WTC11 (cell line): Measurements from ENCODE around the gene ZNF648. TPM values are rescaled to one million over a fixed set of nuclear protein-coding genes. Genes with fewer than 3 reads are reported as not detected.

Experiments used
- ATAC-seq: fragments of 200-7000 bp; cut with Tn5 transposase; 2 replicates; pipeline ENCODE4 v1.10.0; 2021; ENCODE audit warnings: mild to moderate bottlenecking, moderate library complexity
- CTCF ChIA-PET: fragments of 300-600 bp; sonication (Branson Sonifier 250); formaldehyde crosslinking; loops from one replicate; lab custom pipeline; 2021; ENCODE audit warnings: antibody characterized with exemption; lab: Charles Lee
- POLR2A ChIA-PET: fragments of 350-600 bp; sonication (Branson Sonifier 250); formaldehyde crosslinking; loops from one replicate; lab custom pipeline; 2021; ENCODE audit warnings: antibody characterized with exemption; lab: Charles Lee
- DNase-seq: peaks from one replicate; pipeline ENCODE4 v3.0.0; 2021; ENCODE audit warnings: low spot score
- H3K27ac Mint-ChIP-seq: 2 replicates; pipeline ENCODE4 v1.8.0; 2021; ENCODE audit warnings: mixed read lengths
- H3K27me3 Mint-ChIP-seq: 2 replicates; pipeline ENCODE4 v1.8.0; 2021; ENCODE audit warnings: low read depth, mild to moderate bottlenecking, moderate library complexity, mixed read lengths
- H3K36me3 Mint-ChIP-seq: 2 replicates; pipeline ENCODE4 v1.8.0; 2021; ENCODE audit warnings: mixed read lengths
- H3K4me1 Mint-ChIP-seq: 2 replicates; pipeline ENCODE4 v1.8.0; 2022; ENCODE audit warnings: mixed read lengths
- H3K4me3 Mint-ChIP-seq: 2 replicates; pipeline ENCODE4 v1.8.0; 2021; ENCODE audit warnings: mild to moderate bottlenecking, moderate library complexity, mixed read lengths
- H3K9me3 Mint-ChIP-seq: 2 replicates; pipeline ENCODE4 v1.8.0; 2021; ENCODE audit warnings: mixed read lengths
- CREB1 ChIP-seq: sonication (generic); formaldehyde crosslinking; IDR thresholded peaks from 2 replicates; pipeline ENCODE4 v1.8.0; 2023; ENCODE audit warnings: mild to moderate bottlenecking, missing genetic modification reagents
- ESRRA ChIP-seq: sonication (generic); formaldehyde crosslinking; IDR thresholded peaks from 2 replicates; pipeline ENCODE4 v1.8.1; 2022; ENCODE audit warnings: mild to moderate bottlenecking, missing genetic modification reagents, borderline replicate concordance
- ETV6 ChIP-seq: sonication (generic); formaldehyde crosslinking; IDR thresholded peaks from 2 replicates; pipeline ENCODE4 v1.8.1; 2022; ENCODE audit warnings: mild to moderate bottlenecking, missing genetic modification reagents
- FOXK1 ChIP-seq: sonication (generic); formaldehyde crosslinking; IDR thresholded peaks from 2 replicates; pipeline ENCODE4 v1.8.0; 2022; ENCODE audit warnings: mild to moderate bottlenecking, moderate library complexity, missing genetic modification reagents
- FOXP1 ChIP-seq: sonication (generic); formaldehyde crosslinking; IDR thresholded peaks from 2 replicates; pipeline ENCODE4 v1.8.0; 2022; ENCODE audit warnings: missing genetic modification reagents, mild to moderate bottlenecking, moderate library complexity, borderline replicate concordance
- GRHL2 ChIP-seq: fragments of 250-450 bp; sonication (Bioruptor Pico); IDR thresholded peaks from 2 replicates; pipeline ENCODE4 v1.8.0; 2022; ENCODE audit warnings: mild to moderate bottlenecking, moderate library complexity; ENCODE audit not compliant: insufficient replicate concordance, severe bottlenecking
- MXD4 ChIP-seq: fragments of 250-450 bp; sonication (Bioruptor Pico); IDR thresholded peaks from 2 replicates; pipeline ENCODE4 v1.8.0; 2021; ENCODE audit warnings: mild to moderate bottlenecking, moderate library complexity, borderline replicate concordance
- MYBL2 ChIP-seq: sonication (generic); formaldehyde crosslinking; IDR thresholded peaks from 2 replicates; pipeline ENCODE4 v1.8.1; 2023; ENCODE audit warnings: mild to moderate bottlenecking, moderate library complexity, missing genetic modification reagents
- NFE2L1 ChIP-seq: sonication (generic); formaldehyde crosslinking; IDR thresholded peaks from 2 replicates; pipeline ENCODE4 v1.8.1; 2023; ENCODE audit warnings: missing genetic modification reagents
- NR3C1 ChIP-seq: sonication (generic); formaldehyde crosslinking; conservative IDR thresholded peaks from 2 replicates; pipeline ENCODE4 v1.8.1; 2023; ENCODE audit warnings: low read depth, mild to moderate bottlenecking, missing genetic modification reagents
- RELA ChIP-seq: sonication (generic); formaldehyde crosslinking; IDR thresholded peaks from 2 replicates; pipeline ENCODE4 v1.8.1; 2022; ENCODE audit warnings: missing genetic modification reagents, mild to moderate bottlenecking, borderline replicate concordance
- SMAD3 ChIP-seq: sonication (generic); formaldehyde crosslinking; IDR thresholded peaks from 2 replicates; pipeline ENCODE4 v1.8.0; 2022; ENCODE audit warnings: missing genetic modification reagents, mild to moderate bottlenecking, borderline replicate concordance
- TEAD1 ChIP-seq: sonication (generic); formaldehyde crosslinking; IDR thresholded peaks from 2 replicates; pipeline ENCODE4 v1.8.0; 2022; ENCODE audit warnings: mild to moderate bottlenecking, missing genetic modification reagents
- TEAD4 ChIP-seq: sonication (generic); formaldehyde crosslinking; IDR thresholded peaks from 2 replicates; pipeline ENCODE4 v1.8.0; 2022; ENCODE audit warnings: mild to moderate bottlenecking, missing genetic modification reagents
- ZNF423 ChIP-seq: fragments of 250-450 bp; sonication (Bioruptor Pico); IDR thresholded peaks from 2 replicates; pipeline ENCODE4 v2.1.2; 2022; ENCODE audit warnings: mild to moderate bottlenecking, moderate library complexity
- total RNA-seq: library from RNA; stranded (reverse); gene quantifications from 3 replicates; pipeline ENCODE4 v1.2.3, GENCODE V29; 2021
- TF ChIP-seq, protein P1 (sequence below): fragments of 250-450 bp; sonication (Bioruptor Pico); IDR thresholded peaks from 2 replicates; pipeline ENCODE4 v1.8.0; 2021; ENCODE audit warnings: mild to moderate bottlenecking
- TF ChIP-seq, protein P2 (sequence below): sonication (generic); formaldehyde crosslinking; IDR thresholded peaks from 2 replicates; pipeline ENCODE4 v1.8.0; 2023; ENCODE audit warnings: missing genetic modification reagents, mild to moderate bottlenecking, borderline replicate concordance
- TF ChIP-seq, protein P3 (sequence below): sonication (generic); formaldehyde crosslinking; IDR thresholded peaks from 2 replicates; pipeline ENCODE4 v1.8.0; 2023; ENCODE audit warnings: missing genetic modification reagents
- TF ChIP-seq, protein P4 (sequence below): sonication (generic); formaldehyde crosslinking; IDR thresholded peaks from 2 replicates; pipeline ENCODE4 v1.8.0; 2022; ENCODE audit warnings: mild to moderate bottlenecking, missing genetic modification reagents
- TF ChIP-seq, protein P5 (sequence below): fragments of 250-450 bp; sonication (Bioruptor Pico); IDR thresholded peaks from 2 replicates; pipeline ENCODE4 v1.9.0; 2021; ENCODE audit warnings: mild to moderate bottlenecking
- TF ChIP-seq, protein P6 (sequence below): sonication (generic); formaldehyde crosslinking; IDR thresholded peaks from 2 replicates; pipeline ENCODE4 v1.8.0; 2022; ENCODE audit warnings: missing genetic modification reagents
- TF ChIP-seq, protein P7 (sequence below): fragments of 200-600 bp; IDR thresholded peaks from 2 replicates; pipeline ENCODE4 v1.8.0; 2022; ENCODE audit warnings: antibody characterized with exemption

ZNF648 gene
- total RNA-seq, 1 experiment from 2014 or later = 0.17 TPM

DNA sequence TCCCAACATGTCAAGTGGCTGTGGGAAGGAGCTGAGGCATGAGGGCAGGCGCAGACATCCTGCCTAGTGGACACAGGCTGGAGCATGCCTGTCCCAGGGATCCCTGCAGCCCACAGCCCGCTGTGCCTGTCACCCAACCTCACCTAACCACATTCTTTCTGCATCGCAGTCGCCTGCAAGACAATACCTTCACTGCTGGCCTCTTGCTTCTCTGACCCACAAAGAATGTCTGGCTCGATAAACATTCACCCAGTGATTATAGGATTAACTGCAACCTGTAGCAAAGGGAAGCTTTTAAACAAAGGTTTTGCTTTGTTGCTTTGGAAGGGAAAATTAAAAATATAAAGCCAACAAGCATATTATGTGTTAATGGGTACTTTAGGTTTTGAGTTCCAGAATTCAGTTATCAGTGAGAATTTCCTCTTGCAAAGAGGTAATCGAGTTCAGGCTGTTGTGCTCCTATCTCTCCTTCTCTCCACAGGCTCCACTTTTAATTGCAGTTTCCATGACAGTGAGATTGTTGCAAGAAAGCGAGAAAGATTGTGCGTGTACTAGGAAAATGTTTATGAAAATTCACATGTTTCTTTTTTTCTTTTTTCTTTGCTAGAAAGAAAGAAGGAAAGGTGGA is 40.0 kb upstream of the ZNF648 start:
- CTCF ChIA-PET = interaction anchor here (1.1 to 2.0 kb wide), 5 partner anchors 13 to 96 kb away, joined by 3 to 9 read pairs (median 8); no protein-coding TSS in a partner anchor
- Mint-ChIP-seq H3K27me3 (no peaks in the 10 kb centered on the region), H3K9me3 (peaks cover 21% of the 10 kb centered on the region), H3K27ac (peak overlapping the region; percentile 99), H3K4me1 (peaks cover 43% of the 10 kb centered on the region), H3K4me3 (peak overlapping the region; percentile 43), H3K36me3 (peaks cover 16% of the 10 kb centered on the region)
- peak; percentile 84 for DNase-seq
- ATAC-seq = peak; percentile 98
- POLR2A ChIA-PET = interaction anchor here (0.6 to 1.4 kb wide), 3 partner anchors 13 to 290 kb away, joined by 3 to 5 read pairs (median 4); partner anchors contain the start of gene GLUL
- TF ChIP-seq SMAD3 (CRISPR knock-in tag) (peak; percentile 65; the same call in 1 of the 2 replicates), ZNF423 (CRISPR knock-in tag) (peak; percentile 74), ESRRA (CRISPR knock-in tag) (no peak), MYBL2 (CRISPR knock-in tag) (peak; percentile 69; the same call in 1 of the 2 replicates), CREB1 (0 out of 2 replicates have a peak, but pooled peaks have one; percentile 45), TEAD4 (CRISPR knock-in tag) (peak; percentile 97), GRHL2 (CRISPR knock-in tag) (peak; percentile 29), ETV6 (CRISPR knock-in tag) (peak; percentile 49; the same call in 1 of the 2 replicates), MXD4 (no peak), FOXK1 (CRISPR knock-in tag) (peak; percentile 86), NR3C1 (no peak), NFE2L1 (CRISPR knock-in tag) (peak; percentile 88), TEAD1 (CRISPR knock-in tag) (peak; percentile 100), RELA (CRISPR knock-in tag) (no peak), FOXP1 (CRISPR knock-in tag) (peak; percentile 87)
- TF ChIP-seq, protein P1, sequence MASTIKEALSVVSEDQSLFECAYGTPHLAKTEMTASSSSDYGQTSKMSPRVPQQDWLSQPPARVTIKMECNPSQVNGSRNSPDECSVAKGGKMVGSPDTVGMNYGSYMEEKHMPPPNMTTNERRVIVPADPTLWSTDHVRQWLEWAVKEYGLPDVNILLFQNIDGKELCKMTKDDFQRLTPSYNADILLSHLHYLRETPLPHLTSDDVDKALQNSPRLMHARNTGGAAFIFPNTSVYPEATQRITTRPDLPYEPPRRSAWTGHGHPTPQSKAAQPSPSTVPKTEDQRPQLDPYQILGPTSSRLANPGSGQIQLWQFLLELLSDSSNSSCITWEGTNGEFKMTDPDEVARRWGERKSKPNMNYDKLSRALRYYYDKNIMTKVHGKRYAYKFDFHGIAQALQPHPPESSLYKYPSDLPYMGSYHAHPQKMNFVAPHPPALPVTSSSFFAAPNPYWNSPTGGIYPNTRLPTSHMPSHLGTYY = peak; percentile 74; the same call in 1 of the 2 replicates
- TF ChIP-seq, protein P2, sequence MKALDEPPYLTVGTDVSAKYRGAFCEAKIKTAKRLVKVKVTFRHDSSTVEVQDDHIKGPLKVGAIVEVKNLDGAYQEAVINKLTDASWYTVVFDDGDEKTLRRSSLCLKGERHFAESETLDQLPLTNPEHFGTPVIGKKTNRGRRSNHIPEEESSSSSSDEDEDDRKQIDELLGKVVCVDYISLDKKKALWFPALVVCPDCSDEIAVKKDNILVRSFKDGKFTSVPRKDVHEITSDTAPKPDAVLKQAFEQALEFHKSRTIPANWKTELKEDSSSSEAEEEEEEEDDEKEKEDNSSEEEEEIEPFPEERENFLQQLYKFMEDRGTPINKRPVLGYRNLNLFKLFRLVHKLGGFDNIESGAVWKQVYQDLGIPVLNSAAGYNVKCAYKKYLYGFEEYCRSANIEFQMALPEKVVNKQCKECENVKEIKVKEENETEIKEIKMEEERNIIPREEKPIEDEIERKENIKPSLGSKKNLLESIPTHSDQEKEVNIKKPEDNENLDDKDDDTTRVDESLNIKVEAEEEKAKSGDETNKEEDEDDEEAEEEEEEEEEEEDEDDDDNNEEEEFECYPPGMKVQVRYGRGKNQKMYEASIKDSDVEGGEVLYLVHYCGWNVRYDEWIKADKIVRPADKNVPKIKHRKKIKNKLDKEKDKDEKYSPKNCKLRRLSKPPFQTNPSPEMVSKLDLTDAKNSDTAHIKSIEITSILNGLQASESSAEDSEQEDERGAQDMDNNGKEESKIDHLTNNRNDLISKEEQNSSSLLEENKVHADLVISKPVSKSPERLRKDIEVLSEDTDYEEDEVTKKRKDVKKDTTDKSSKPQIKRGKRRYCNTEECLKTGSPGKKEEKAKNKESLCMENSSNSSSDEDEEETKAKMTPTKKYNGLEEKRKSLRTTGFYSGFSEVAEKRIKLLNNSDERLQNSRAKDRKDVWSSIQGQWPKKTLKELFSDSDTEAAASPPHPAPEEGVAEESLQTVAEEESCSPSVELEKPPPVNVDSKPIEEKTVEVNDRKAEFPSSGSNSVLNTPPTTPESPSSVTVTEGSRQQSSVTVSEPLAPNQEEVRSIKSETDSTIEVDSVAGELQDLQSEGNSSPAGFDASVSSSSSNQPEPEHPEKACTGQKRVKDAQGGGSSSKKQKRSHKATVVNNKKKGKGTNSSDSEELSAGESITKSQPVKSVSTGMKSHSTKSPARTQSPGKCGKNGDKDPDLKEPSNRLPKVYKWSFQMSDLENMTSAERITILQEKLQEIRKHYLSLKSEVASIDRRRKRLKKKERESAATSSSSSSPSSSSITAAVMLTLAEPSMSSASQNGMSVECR (CRISPR knock-in tag) = peak; percentile 55; the same call in 1 of the 2 replicates
- TF ChIP-seq, protein P3, sequence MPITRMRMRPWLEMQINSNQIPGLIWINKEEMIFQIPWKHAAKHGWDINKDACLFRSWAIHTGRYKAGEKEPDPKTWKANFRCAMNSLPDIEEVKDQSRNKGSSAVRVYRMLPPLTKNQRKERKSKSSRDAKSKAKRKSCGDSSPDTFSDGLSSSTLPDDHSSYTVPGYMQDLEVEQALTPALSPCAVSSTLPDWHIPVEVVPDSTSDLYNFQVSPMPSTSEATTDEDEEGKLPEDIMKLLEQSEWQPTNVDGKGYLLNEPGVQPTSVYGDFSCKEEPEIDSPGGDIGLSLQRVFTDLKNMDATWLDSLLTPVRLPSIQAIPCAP (CRISPR knock-in tag) = no peak
- TF ChIP-seq, protein P4, sequence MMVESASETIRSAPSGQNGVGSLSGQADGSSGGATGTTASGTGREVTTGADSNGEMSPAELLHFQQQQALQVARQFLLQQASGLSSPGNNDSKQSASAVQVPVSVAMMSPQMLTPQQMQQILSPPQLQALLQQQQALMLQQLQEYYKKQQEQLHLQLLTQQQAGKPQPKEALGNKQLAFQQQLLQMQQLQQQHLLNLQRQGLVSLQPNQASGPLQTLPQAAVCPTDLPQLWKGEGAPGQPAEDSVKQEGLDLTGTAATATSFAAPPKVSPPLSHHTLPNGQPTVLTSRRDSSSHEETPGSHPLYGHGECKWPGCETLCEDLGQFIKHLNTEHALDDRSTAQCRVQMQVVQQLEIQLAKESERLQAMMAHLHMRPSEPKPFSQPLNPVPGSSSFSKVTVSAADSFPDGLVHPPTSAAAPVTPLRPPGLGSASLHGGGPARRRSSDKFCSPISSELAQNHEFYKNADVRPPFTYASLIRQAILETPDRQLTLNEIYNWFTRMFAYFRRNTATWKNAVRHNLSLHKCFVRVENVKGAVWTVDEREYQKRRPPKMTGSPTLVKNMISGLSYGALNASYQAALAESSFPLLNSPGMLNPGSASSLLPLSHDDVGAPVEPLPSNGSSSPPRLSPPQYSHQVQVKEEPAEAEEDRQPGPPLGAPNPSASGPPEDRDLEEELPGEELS (CRISPR knock-in tag) = peak; percentile 88
- TF ChIP-seq, protein P5, sequence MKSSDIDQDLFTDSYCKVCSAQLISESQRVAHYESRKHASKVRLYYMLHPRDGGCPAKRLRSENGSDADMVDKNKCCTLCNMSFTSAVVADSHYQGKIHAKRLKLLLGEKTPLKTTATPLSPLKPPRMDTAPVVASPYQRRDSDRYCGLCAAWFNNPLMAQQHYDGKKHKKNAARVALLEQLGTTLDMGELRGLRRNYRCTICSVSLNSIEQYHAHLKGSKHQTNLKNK = 0 out of 2 replicates have a peak, but pooled peaks have one; percentile 22
- TF ChIP-seq, protein P6, sequence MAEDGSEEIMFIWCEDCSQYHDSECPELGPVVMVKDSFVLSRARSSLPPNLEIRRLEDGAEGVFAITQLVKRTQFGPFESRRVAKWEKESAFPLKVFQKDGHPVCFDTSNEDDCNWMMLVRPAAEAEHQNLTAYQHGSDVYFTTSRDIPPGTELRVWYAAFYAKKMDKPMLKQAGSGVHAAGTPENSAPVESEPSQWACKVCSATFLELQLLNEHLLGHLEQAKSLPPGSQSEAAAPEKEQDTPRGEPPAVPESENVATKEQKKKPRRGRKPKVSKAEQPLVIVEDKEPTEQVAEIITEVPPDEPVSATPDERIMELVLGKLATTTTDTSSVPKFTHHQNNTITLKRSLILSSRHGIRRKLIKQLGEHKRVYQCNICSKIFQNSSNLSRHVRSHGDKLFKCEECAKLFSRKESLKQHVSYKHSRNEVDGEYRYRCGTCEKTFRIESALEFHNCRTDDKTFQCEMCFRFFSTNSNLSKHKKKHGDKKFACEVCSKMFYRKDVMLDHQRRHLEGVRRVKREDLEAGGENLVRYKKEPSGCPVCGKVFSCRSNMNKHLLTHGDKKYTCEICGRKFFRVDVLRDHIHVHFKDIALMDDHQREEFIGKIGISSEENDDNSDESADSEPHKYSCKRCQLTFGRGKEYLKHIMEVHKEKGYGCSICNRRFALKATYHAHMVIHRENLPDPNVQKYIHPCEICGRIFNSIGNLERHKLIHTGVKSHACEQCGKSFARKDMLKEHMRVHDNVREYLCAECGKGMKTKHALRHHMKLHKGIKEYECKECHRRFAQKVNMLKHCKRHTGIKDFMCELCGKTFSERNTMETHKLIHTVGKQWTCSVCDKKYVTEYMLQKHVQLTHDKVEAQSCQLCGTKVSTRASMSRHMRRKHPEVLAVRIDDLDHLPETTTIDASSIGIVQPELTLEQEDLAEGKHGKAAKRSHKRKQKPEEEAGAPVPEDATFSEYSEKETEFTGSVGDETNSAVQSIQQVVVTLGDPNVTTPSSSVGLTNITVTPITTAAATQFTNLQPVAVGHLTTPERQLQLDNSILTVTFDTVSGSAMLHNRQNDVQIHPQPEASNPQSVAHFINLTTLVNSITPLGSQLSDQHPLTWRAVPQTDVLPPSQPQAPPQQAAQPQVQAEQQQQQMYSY = no peak
- TF ChIP-seq, protein P7, sequence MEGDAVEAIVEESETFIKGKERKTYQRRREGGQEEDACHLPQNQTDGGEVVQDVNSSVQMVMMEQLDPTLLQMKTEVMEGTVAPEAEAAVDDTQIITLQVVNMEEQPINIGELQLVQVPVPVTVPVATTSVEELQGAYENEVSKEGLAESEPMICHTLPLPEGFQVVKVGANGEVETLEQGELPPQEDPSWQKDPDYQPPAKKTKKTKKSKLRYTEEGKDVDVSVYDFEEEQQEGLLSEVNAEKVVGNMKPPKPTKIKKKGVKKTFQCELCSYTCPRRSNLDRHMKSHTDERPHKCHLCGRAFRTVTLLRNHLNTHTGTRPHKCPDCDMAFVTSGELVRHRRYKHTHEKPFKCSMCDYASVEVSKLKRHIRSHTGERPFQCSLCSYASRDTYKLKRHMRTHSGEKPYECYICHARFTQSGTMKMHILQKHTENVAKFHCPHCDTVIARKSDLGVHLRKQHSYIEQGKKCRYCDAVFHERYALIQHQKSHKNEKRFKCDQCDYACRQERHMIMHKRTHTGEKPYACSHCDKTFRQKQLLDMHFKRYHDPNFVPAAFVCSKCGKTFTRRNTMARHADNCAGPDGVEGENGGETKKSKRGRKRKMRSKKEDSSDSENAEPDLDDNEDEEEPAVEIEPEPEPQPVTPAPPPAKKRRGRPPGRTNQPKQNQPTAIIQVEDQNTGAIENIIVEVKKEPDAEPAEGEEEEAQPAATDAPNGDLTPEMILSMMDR = no peak
